Astrocyte of the spinal cord (primary cell): Measurements from ENCODE around the gene GLIPR2.
"Not testable (repeated sequence)": the region's sequence is repeated elsewhere in the genome, so short reads cannot be mapped to it uniquely, and the experiment has no call there.

Source experiments
- DNase-seq: peaks from one replicate; pipeline ENCODE4 v3.0.0; 2011; ENCODE audit warnings: low read depth, low spot score
- H3K4me3 ChIP-seq: 2 replicates; pipeline ENCODE4 v1.5.1; 2011; ENCODE audit warnings: low read depth, mild to moderate bottlenecking, low read length, moderate library complexity
- CTCF ChIP-seq: IDR thresholded peaks from 2 replicates; pipeline ENCODE4 v1.5.1; 2012; ENCODE audit warnings: low read depth, mild to moderate bottlenecking, low read length, inconsistent platforms
- in situ Hi-C: cut with HindIII; loops from 2 replicates; pipeline ENCODE4 v1.10.0; 2017; ENCODE audit warnings: low sequenced_read_pairs

The GLIPR2 gene

GRCh38 chr9:36136272-36136893, at the start of gene GLIPR2:
Gene GLIPR2 (plus strand): TSS chr9:36136733. CDS start chr9:36136779, 46 bp downstream.
- no peak for TF ChIP-seq CTCF
- in situ Hi-C loops = no loop called here
- H3K4me3 ChIP-seq = peak within 1 kb of the TSS; percentile 54
- peak; percentile 57 for DNase-seq

GRCh38 chr9:36087054-36087453, 49.5 kb upstream of the GLIPR2 start:
- in situ Hi-C loops = not testable (repeated sequence)

GRCh38 chr9:36088020-36088419, 48.5 kb upstream of the GLIPR2 start:
- DNase-seq = no peak
- no peak for TF ChIP-seq CTCF
- H3K4me3 ChIP-seq = no peak overlapping the region
- in situ Hi-C loops = no loop called here

More at GRCh38 chr9:36087054-36087453, 49.5 kb upstream of the GLIPR2 start:
- not testable (repeated sequence) for DNase-seq, H3K4me3 ChIP-seq

GRCh38 chr9:36091026-36091953, 45.2 kb upstream of the GLIPR2 start:
- no peak for TF ChIP-seq CTCF
- H3K4me3 ChIP-seq = no peak overlapping the region
- peak; percentile 85 for DNase-seq
- in situ Hi-C loops = no loop called here

- in situ Hi-C loops = no loop called here
- no peak for DNase-seq
- no peak for TF ChIP-seq CTCF
- no peak overlapping the region for H3K4me3 ChIP-seq
Observed at GRCh38 chr9:36092014-36092413, 44.5 kb upstream of the GLIPR2 start.

GRCh38 chr9:36092509-36093215, 43.9 kb upstream of the GLIPR2 start:
- in situ Hi-C loops = no loop called here
- no peak overlapping the region for H3K4me3 ChIP-seq
- no peak for DNase-seq
- no peak for TF ChIP-seq CTCF
